Measurements from ENCODE around the gene CDH4. TPM values are rescaled to one million over a fixed set of nuclear protein-coding genes. Genes with fewer than 3 reads are reported as not detected.

CDH4 gene
- total RNA-seq, 4 donors from 2014 or later: under 0.01 to 0.56 (median 0.19) TPM; not detected in 1

GRCh38 chr20:61680096-61680495, 428.0 kb downstream of the CDH4 start:
- TF ChIP-seq, protein P1, sequence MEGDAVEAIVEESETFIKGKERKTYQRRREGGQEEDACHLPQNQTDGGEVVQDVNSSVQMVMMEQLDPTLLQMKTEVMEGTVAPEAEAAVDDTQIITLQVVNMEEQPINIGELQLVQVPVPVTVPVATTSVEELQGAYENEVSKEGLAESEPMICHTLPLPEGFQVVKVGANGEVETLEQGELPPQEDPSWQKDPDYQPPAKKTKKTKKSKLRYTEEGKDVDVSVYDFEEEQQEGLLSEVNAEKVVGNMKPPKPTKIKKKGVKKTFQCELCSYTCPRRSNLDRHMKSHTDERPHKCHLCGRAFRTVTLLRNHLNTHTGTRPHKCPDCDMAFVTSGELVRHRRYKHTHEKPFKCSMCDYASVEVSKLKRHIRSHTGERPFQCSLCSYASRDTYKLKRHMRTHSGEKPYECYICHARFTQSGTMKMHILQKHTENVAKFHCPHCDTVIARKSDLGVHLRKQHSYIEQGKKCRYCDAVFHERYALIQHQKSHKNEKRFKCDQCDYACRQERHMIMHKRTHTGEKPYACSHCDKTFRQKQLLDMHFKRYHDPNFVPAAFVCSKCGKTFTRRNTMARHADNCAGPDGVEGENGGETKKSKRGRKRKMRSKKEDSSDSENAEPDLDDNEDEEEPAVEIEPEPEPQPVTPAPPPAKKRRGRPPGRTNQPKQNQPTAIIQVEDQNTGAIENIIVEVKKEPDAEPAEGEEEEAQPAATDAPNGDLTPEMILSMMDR (IDR thresholded peaks at IDR 0.05): no peak
- ATAC-seq (ENCODE audit: low FRiP score) (no peak), DNase-seq (ENCODE audit: low spot score) (no peak)

DNA sequence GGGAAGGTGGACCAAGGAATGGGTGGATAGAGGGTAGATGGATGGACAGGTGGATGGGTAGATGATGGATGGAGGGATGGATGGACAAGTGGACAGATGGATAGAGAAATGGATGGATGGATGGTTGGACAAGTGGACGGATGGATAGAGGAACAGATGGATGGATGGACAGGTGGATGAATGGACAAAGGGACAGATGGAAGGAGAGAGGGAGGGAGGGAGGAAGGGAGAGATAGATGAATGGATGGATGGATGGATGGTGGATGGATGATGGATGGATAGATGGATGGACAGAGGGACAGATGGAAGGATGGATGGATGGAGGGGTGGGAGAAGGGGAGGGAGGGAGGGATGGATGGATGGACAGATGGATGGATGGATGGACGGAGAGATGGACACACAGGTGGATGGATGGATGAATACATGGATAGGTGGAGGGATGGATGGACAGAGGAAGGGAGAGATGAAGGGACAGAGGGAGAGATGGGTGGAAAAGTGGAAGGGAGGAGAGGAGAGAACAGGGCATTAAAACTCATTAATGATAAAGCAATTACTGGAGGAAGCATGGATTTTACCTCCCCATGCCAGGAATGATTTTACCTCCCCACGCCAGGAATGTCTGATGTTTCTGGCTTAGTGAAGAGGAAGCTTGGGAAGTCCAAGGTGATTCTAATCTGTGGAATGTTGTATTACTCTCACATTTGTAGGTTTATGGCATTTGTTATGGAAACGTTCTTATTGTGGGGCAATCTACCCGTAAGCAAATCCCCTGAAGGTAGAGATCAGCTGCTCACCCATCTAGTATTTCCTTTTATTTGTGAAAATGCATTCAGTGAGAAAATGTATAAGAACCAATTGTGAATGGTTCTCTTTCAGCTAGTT, 430.3 kb downstream of the CDH4 start:
- DNase-seq (ENCODE audit: low spot score) (no peak), ATAC-seq (ENCODE audit: low FRiP score) (peak; percentile 46)
- TF ChIP-seq, protein P1 (IDR thresholded peaks at IDR 0.05): no peak

DNA sequence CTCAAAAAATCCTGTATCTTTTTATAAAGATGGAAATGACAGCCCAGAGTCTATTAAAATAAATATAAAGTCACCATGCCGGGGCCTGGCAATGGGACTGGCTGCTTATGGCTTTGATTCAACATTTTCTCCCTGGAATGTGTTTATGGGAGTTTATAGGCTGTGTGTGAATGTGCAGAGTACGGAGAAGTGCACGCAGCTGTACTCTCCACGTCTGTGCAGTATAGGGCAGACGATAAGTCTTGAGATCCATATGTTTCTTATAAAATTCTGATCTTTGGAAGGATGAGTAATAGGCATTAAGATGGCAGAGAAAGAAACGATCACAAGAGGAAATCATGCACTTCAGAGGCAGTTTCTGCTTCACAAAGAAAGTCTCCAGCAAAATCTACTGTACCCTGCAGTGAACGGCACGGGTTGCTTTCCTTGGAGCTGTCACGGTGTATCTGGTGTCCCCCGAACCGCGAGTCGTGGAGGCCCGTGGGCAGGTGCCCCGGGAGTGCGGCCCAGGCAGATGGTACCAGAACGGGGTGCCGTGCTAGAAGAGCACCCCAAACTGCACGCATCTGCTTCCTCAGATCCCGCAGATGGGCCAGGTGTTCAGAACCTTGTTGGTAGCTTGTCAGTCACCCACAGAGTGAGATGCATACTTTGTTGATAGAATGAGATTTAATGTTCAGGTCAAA, 431.1 kb downstream of the CDH4 start:
- TF ChIP-seq, protein P1 (IDR thresholded peaks at IDR 0.05): no peak
- DNase-seq (ENCODE audit: low spot score) (no peak), ATAC-seq (ENCODE audit: low FRiP score) (no peak)

DNA sequence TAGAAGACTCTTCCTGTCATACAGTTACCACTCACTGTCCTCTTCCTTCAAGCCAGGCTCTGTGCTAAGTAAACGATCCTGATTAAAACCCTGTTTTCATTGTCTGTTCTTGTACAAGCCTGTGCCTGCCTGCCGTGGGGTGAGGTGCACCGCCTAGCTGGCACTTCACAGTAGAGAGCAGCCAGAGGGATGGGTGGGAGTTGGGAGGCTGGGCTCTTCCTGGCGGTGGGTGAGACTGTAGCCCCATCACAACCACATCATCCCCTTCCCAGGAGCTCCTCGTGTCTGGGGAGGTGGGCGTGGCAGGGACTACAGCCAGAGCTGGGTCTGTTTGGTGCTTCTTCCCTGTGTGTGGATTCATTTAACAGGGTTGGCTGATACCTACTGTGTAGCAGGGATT, 431.7 kb downstream of the CDH4 start:
- DNase-seq (ENCODE audit: low spot score) (no peak), ATAC-seq (ENCODE audit: low FRiP score) (peak; percentile 80)
- TF ChIP-seq, protein P1 (IDR thresholded peaks at IDR 0.05): no peak

- TF ChIP-seq, protein P1 (IDR thresholded peaks at IDR 0.05): no peak
- ATAC-seq (ENCODE audit: low FRiP score): no peak
- no peak for DNase-seq (ENCODE audit: low spot score)
Measured at GRCh38 chr20:61684136-61684535, 432.1 kb downstream of the CDH4 start.

DNA sequence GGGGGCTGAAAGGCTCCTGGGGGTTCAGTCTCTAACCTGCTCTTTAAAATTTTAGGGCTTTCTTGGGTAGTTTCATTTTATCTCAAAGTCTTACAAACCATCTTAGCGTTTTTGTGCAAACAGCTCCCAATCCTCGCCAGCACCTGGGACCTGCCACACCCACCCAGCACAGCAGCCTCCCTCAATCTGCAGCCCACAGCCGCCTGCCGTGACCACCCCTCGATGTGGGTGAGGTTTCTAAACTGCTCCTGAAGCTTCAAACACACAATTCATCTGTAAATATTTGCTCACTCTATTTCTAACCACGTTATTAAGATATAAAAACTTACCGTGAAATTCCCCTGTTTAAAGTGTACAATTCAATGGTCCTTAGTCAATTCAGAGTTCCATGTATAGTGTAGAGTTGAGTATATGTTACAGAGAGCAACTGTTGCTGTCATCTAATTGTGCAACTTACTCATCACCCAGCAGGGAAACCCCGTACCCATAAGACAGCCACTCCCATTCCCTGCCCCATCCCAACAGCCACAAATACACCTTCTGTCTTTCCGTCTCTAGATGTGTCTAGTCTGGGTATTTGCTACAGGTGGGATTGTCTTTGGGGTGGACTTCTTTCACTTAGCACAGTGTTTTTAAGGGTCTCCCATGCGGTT, 432.6 kb downstream of the CDH4 start:
- DNase-seq (ENCODE audit: low spot score) (no peak), ATAC-seq (ENCODE audit: low FRiP score) (no peak)
- TF ChIP-seq, protein P1 (IDR thresholded peaks at IDR 0.05): no peak
